Natural killer cell (primary cell): ENCODE data around the gene TBX4. TPM values are rescaled to one million over a fixed set of nuclear protein-coding genes. Genes with fewer than 3 reads are reported as not detected.
A peak's percentile ranks its signal among the peaks of the same experiment; 100 is the strongest.
"Not testable (repeated sequence)": the region's sequence is repeated elsewhere in the genome, so short reads cannot be mapped to it uniquely, and the experiment has no call there.

Experiments
- ATAC-seq, 3 donors: fragments of 150-1000 bp in 2 of 3; fragments of 200-7000 bp in 1 of 3; cut with Tn5 transposase; 1 replicate in 1 of 3; 2 replicates in 2 of 3; pipeline ENCODE4 v1.10.0; 2021; ENCODE audit warnings: mild to moderate bottlenecking in 2 of 3, moderate library complexity in 2 of 3
- DNase-seq, 2 donors: peaks; one replicate each; pipeline versions ENCODE4 v3.0.0 to v3.0.0-alpha.2; 2013 to 2021; ENCODE audit warnings: mixed read lengths in 1 of 2
- H3K27ac ChIP-seq: one replicate; pipeline ENCODE4 v1.5.1; 2013; ENCODE audit warnings: mild to moderate bottlenecking, low read length
- H3K27me3 ChIP-seq: one replicate; pipeline ENCODE4 v1.6.1; 2013; ENCODE audit warnings: low read length; ENCODE audit not compliant: control insufficient read depth, insufficient read depth
- H3K36me3 ChIP-seq: one replicate; pipeline ENCODE4 v1.6.1; 2013; ENCODE audit warnings: low read length; ENCODE audit not compliant: control insufficient read depth, insufficient read depth
- H3K4me1 ChIP-seq: one replicate; pipeline ENCODE4 v1.6.1; 2013; ENCODE audit warnings: low read length; ENCODE audit not compliant: control insufficient read depth, insufficient read depth
- H3K4me3 ChIP-seq: one replicate; pipeline ENCODE4 v1.5.1; 2013; ENCODE audit warnings: low read length
- H3K9me3 ChIP-seq: one replicate; pipeline ENCODE4 v1.6.1; 2013; ENCODE audit warnings: low read length; ENCODE audit not compliant: control insufficient read depth, insufficient read depth
- H3K27ac Mint-ChIP-seq, 2 donors: one replicate each; pipeline ENCODE4 v1.8.0; 2022; ENCODE audit warnings: mild to moderate bottlenecking in 2 of 2, mixed read lengths in 2 of 2, moderate library complexity in 1 of 2
- H3K27me3 Mint-ChIP-seq, 2 donors: one replicate each; pipeline ENCODE4 v1.8.0; 2022; ENCODE audit warnings: low read depth in 2 of 2, mixed read lengths in 2 of 2
- H3K36me3 Mint-ChIP-seq: one replicate; pipeline ENCODE4 v1.8.0; 2022; ENCODE audit warnings: mixed read lengths
- H3K4me1 Mint-ChIP-seq, 2 donors: one replicate each; pipeline ENCODE4 v1.8.0; 2022; ENCODE audit warnings: mixed read lengths in 2 of 2
- H3K4me3 Mint-ChIP-seq: one replicate; pipeline ENCODE4 v1.8.0; 2022; ENCODE audit warnings: mild to moderate bottlenecking, moderate library complexity, mixed read lengths
- H3K9me3 Mint-ChIP-seq, 2 donors: one replicate each; pipeline ENCODE4 v1.8.0; 2022; ENCODE audit warnings: mixed read lengths in 2 of 2
- CTCF ChIP-seq: fragments of 200-600 bp; IDR thresholded peaks from one replicate; pipeline ENCODE4 v1.8.0; 2022; ENCODE audit warnings: antibody characterized with exemption
- WGBS: methylation state at CpG from one replicate; pipeline ENCODE4 v1.1.7; 2013; ENCODE audit warnings: missing lambda C conversion rate; ENCODE audit not compliant: insufficient coverage; 5-methylcytosine and 5-hydroxymethylcytosine counted together
- intact Hi-C: fragments of 100-400 bp; cut with micrococcal nuclease; formaldehyde crosslinking; loops from one replicate; pipeline ENCODE4 v1.14.2; 2022
- total RNA-seq, 4 donors: library from RNA; stranded (reverse); fragments of 120-200 nt in 1 of 4; gene quantifications; one replicate each; pipeline versions ENCODE4 v1.2.3 to v1.2.4, GENCODE V29; 2013 to 2022

The TBX4 gene
- total RNA-seq, 3 donors from 2014 or later (not counting 1 experiment from before 2014, with no cell fraction given): not detected

- H3K4me3 Mint-ChIP-seq: no peak overlapping the region
- peaks cover 40 to 70% of the 10 kb centered on the region in 2 donors for H3K27me3 Mint-ChIP-seq
- Histone ChIP-seq H3K27ac (no peak overlapping the region), H3K4me3 (no peak overlapping the region), H3K27me3 (peaks cover 16% of the 10 kb centered on the region), H3K36me3 (no peaks in the 10 kb centered on the region), H3K9me3 (no peaks in the 10 kb centered on the region), H3K4me1 (peaks cover 7% of the 10 kb centered on the region)
- intact Hi-C loops: no loop called here
- no peaks in the 10 kb centered on the region for H3K36me3 Mint-ChIP-seq
- 82% methylated on average over 2 of the region's 2 CpGs for WGBS
- peaks cover 0 to 9% of the 10 kb centered on the region in 2 donors for H3K4me1 Mint-ChIP-seq
- H3K27ac Mint-ChIP-seq: no peak overlapping the region
- ATAC-seq (no peak), DNase-seq (no peak)
- no peaks in the 10 kb centered on the region for H3K9me3 Mint-ChIP-seq
- TF ChIP-seq CTCF: no peak
These were observed 4.2 kb upstream of the TBX4 start for GRCh38 chr17:61448042-61448441.

- H3K36me3 ChIP-seq, H3K27ac Mint-ChIP-seq, intact Hi-C loops, H3K36me3 Mint-ChIP-seq, H3K9me3 ChIP-seq, H3K4me3 ChIP-seq, DNase-seq, ATAC-seq, H3K9me3 Mint-ChIP-seq, H3K4me1 ChIP-seq, H3K4me3 Mint-ChIP-seq, H3K27ac ChIP-seq: not testable (repeated sequence)
- peaks cover 18% of the 10 kb centered on the region for H3K27me3 ChIP-seq
- WGBS: 73% methylated on average over 4 of the region's 4 CpGs
- H3K4me1 Mint-ChIP-seq: peaks cover 6 to 17% of the 10 kb centered on the region in 2 donors
- H3K27me3 Mint-ChIP-seq: peaks cover 47 to 81% of the 10 kb centered on the region in 2 donors
These were observed 3.1 kb upstream of the TBX4 start for GRCh38 chr17:61449140-61449539.

DNA sequence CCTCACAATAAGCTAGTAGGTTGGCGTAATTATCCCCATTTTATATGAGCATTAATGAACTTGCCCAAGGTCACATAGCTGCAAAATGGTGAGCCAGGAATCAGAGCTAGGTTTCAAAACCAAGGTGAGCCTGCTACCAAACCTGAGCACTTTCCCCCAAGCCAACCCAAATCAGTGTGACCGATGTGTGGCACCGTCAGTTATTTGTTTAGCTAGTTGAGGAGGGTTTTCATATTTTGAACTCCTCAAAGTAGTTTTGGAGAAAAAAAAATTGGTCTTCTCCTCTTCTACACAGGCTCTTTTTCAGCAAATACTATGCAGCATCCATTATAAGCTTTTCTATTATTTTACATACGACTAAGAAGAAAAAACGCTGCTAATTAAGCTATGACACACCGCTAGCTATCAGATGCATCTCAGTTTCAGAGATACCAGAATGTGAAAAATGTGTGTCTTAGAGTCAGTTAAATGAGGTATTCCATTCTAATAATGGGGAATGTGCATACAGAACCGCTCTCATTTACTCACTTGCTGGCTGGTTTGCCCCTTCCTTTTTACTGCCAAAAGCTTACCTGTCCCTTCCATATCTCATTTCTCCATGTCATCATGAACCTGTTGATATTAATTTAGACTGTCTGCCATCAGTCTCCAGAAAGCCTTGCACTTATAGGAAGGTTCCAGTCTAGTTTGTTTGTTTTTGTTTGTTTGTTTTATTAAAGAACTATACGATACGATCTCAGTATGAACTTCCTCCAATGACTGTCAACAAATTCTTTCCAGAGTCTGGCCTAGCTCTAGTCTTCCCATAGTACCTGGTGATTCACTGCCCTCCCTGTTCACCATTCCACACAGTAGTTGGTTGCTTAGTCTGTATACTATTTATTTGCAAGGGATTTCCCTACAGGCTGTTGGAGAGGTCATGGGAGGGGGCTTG, 2.2 kb upstream of the TBX4 start:
- Histone ChIP-seq H3K36me3 (no peaks in the 10 kb centered on the region), H3K4me3 (no peak overlapping the region), H3K27me3 (peaks cover 21% of the 10 kb centered on the region), H3K9me3 (no peaks in the 10 kb centered on the region), H3K27ac (no peak overlapping the region), H3K4me1 (peaks cover 8% of the 10 kb centered on the region)
- TF ChIP-seq CTCF: no peak
- H3K27ac Mint-ChIP-seq: no peak overlapping the region
- intact Hi-C loops: no loop called here
- H3K36me3 Mint-ChIP-seq: peaks cover 8% of the 10 kb centered on the region
- peaks cover 9 to 20% of the 10 kb centered on the region in 2 donors for H3K4me1 Mint-ChIP-seq
- ATAC-seq (no peak), DNase-seq (no peak)
- peaks cover 46 to 78% of the 10 kb centered on the region in 2 donors for H3K27me3 Mint-ChIP-seq
- no peaks in the 10 kb centered on the region for H3K9me3 Mint-ChIP-seq
- H3K4me3 Mint-ChIP-seq: no peak overlapping the region
- WGBS: 69% methylated on average over 5 of the region's 9 CpGs

DNA sequence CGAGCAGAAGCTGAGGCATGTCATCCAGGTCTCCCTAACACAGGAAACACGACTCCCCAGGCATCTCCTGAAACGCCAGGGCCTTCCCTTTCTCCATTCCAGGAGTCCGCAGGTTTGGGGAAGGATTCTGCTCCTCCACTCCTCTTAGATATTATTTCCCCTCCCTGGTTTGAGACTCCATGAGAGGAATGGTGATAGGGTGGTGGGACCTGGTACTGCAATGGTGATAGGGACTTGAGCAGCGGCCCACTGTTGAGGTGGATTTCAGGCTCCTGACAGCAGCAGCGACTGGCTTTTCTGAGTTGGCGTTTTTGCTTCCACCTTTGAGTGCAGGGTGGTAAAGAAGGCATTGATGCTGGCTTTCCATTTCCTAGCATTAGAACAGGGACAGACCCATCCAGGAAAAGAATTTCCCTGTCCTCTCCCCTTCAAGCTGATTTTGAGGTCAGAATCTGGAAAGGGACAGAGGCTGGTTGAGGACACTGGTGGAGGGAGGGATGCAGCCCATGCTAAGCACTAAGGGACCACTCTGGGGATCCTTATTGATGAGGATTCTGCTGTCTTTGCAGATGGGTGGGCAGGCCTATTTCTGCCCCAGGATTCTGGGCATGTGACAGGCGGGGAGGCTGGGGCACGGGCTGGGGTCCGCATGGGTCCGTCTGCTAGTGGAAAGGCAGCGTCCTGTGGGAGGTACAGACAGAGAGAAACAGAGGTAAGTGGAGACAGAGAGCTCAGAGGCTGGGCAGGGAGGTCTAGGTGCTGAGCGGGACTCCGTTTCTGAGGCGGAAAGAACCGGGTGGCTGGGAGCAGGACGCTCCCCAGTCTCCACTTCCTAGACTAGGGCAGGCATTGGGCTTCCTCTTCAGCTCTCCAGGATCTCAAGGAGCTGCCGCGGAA, 1.3 kb upstream of the TBX4 start:
- H3K27ac ChIP-seq: no peak overlapping the region
- H3K4me3 Mint-ChIP-seq: peak overlapping the region; percentile 42
- peaks cover 54 to 78% of the 10 kb centered on the region in 2 donors for H3K27me3 Mint-ChIP-seq
- no peak overlapping the region for H3K4me3 ChIP-seq
- H3K4me1 Mint-ChIP-seq: peaks cover 9 to 28% of the 10 kb centered on the region in 2 donors
- intact Hi-C loops: no loop called here
- no peak for TF ChIP-seq CTCF
- ATAC-seq: no peak
- H3K27me3 ChIP-seq: peaks cover 30% of the 10 kb centered on the region
- no peak overlapping the region for H3K27ac Mint-ChIP-seq
- H3K36me3 ChIP-seq: no peaks in the 10 kb centered on the region
- no peaks in the 10 kb centered on the region for H3K9me3 Mint-ChIP-seq
- peaks cover 10% of the 10 kb centered on the region for H3K4me1 ChIP-seq
- peaks cover 8% of the 10 kb centered on the region for H3K36me3 Mint-ChIP-seq
- no peaks in the 10 kb centered on the region for H3K9me3 ChIP-seq
- DNase-seq: no peak
- 41% methylated on average over 19 of the region's 19 CpGs for WGBS
